Measurements from ENCODE around the gene NRXN3.

DNA sequence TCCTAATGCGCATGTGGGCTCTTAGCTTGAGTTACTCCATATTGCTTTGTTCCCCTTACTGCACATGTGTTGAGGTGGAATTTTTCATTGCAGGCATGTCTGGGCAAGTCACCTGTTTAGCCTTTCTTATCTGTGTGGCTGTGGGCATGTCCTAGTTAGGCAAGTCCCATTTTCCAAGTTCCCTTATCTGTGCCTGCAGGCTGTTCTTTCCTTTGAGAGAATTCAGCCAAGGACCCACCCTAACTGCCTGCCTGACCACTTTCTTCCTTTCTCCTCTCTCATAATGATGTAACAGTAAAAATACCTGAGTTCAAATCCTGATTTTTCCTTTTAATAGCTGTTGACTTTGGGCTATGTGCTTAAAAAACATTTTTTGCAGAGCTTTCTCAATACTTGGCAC, 870.6 kb downstream of the NRXN3 start:
- TF ChIP-seq CTCF (IDR thresholded peaks at IDR 0.05; ENCODE audit: poor library complexity, severe bottlenecking), result no peak
- no peak for TF ChIP-seq EZH2 (IDR thresholded peaks at IDR 0.05; ENCODE audit: borderline replicate concordance, insufficient read depth, low read length, poor library complexity, severe bottlenecking)
